Sigmoid colon (tissue), 7 donors: Measurements from ENCODE around the gene GAA. TPM values are rescaled to one million over a fixed set of nuclear protein-coding genes. Genes with fewer than 3 reads are reported as not detected.
A peak's percentile ranks its signal among the peaks of the same experiment; 100 is the strongest.

Source experiments
- DNase-seq: peaks from one replicate; pipeline ENCODE4 v3.0.0-alpha.2; 2019
- H3K27ac ChIP-seq, 4 donors: fragments of 200-600 bp; sonication (generic); one replicate each; pipeline ENCODE4 v1.5.1; 2016 to 2019; ENCODE audit warnings: mild to moderate bottlenecking in 1 of 4
- H3K27me3 ChIP-seq, 3 donors: fragments of 200-600 bp; sonication (generic); one replicate each; pipeline ENCODE4 v1.5.1; 2019; ENCODE audit warnings: mild to moderate bottlenecking in 1 of 3
- H3K36me3 ChIP-seq, 4 donors: fragments of 200-600 bp; sonication (generic); one replicate each; pipeline ENCODE4 v1.5.1; 2016 to 2019
- H3K4me1 ChIP-seq, 4 donors: fragments of 200-600 bp; sonication (generic); one replicate each; pipeline ENCODE4 v1.5.1; 2017 to 2019
- H3K4me3 ChIP-seq, 4 donors: fragments of 200-600 bp; sonication (generic); one replicate each; pipeline ENCODE4 v1.5.1; 2017 to 2019; ENCODE audit warnings: mild to moderate bottlenecking in 2 of 4, moderate library complexity in 1 of 4
- H3K9me3 ChIP-seq, 4 donors: fragments of 200-600 bp in 3 of 4; sonication (generic) in 3 of 4; one replicate each; pipeline versions ENCODE4 v1.5.1 to v1.6.1; 2013 to 2019
- CTCF ChIP-seq, 4 experiments: fragments of 450-650 bp in 3 of 4; fragments of 200-600 bp in 1 of 4; IDR thresholded peaks; one replicate each; pipeline ENCODE4 v1.5.1; 2016 to 2019; ENCODE audit warnings: antibody characterized with exemption in 4 of 4, mild to moderate bottlenecking in 3 of 4, moderate library complexity in 2 of 4
- EP300 ChIP-seq, 4 donors: sonication (generic); formaldehyde crosslinking; IDR thresholded peaks; one replicate each; pipeline ENCODE4 v1.6.1; 2017; ENCODE audit warnings: antibody characterized with exemption in 4 of 4
- POLR2A ChIP-seq, 2 donors: fragments of 450-650 bp; IDR thresholded peaks; one replicate each; pipeline ENCODE4 v1.6.1; 2016; ENCODE audit warnings: antibody characterized with exemption in 2 of 2, mild to moderate bottlenecking in 2 of 2, moderate library complexity in 2 of 2
- POLR2AphosphoS5 ChIP-seq, 4 donors: sonication (generic); formaldehyde crosslinking; IDR thresholded peaks; one replicate each; pipeline ENCODE4 v1.6.1; 2017; ENCODE audit warnings: antibody characterized with exemption in 4 of 4
- WGBS, 2 donors: extraction: QIAGEN DNeasy Blood & Tissue Kit; methylation state at CpG; one replicate each; pipeline ENCODE4 v1.1.7; 2013; 5-methylcytosine and 5-hydroxymethylcytosine counted together
- intact Hi-C: fragments of 100-400 bp; cut with DNase I; formaldehyde crosslinking; loops from one replicate; pipeline ENCODE4 v1.15.1; 2023
- polyA plus RNA-seq, 3 donors: library from polyadenylated mRNA; stranded (reverse); fragments of 200-250 nt; gene quantifications; one replicate each; pipeline ENCODE4 v1.2.3, GENCODE V29; 2013
- total RNA-seq, 4 donors: library from RNA; depleted of rRNA; stranded (reverse); fragments of >200 nt; gene quantifications; one replicate each; pipeline ENCODE4 v1.1.0, GENCODE V29; 2016
- donor health status: healthy with polysubstance abuse.
- donor health status: Bipolar disorder and iron deficiency.
- donor health status: healthy.

Gene GAA
- total and polyA plus RNA-seq, 7 donors = 13.8 to 74.2 (median 38.5) TPM

- Histone ChIP-seq H3K4me1 (no peaks in the 10 kb centered on the region), H3K27ac (no peak overlapping the region), H3K27me3 (peaks cover 0 to 27% (median 0%) of the 10 kb centered on the region in 3 donors), H3K36me3 (peaks cover 0 to 12% (median 8%) of the 10 kb centered on the region in 4 donors), H3K4me3 (no peak overlapping the region), H3K9me3 (no peaks in the 10 kb centered on the region)
- intact Hi-C loops = no loop called here
- DNase-seq = no peak
- TF ChIP-seq POLR2AphosphoS5 (IDR thresholded peaks at IDR 0.05) = no peak
- TF ChIP-seq CTCF (IDR thresholded peaks at IDR 0.05) = no peak
- no peak for TF ChIP-seq POLR2A (IDR thresholded peaks at IDR 0.05)
- no peak for TF ChIP-seq EP300 (IDR thresholded peaks at IDR 0.05)
- 22 to 40% methylated on average over 4 of the region's 4 CpGs for WGBS, 2 donors
Measured at GRCh38 chr17:80129006-80129565, 27.7 kb downstream of the GAA start.

GRCh38 chr17:80130992-80131391, 29.6 kb downstream of the GAA start:
- Histone ChIP-seq H3K27ac (no peak overlapping the region), H3K36me3 (peaks cover under 1 to 30% (median 22%) of the 10 kb centered on the region in 4 donors), H3K9me3 (no peaks in the 10 kb centered on the region), H3K27me3 (peaks cover 0 to 13% (median 0%) of the 10 kb centered on the region in 3 donors), H3K4me3 (no peak overlapping the region), H3K4me1 (no peaks in the 10 kb centered on the region)
- TF ChIP-seq CTCF (IDR thresholded peaks at IDR 0.05) = no peak
- TF ChIP-seq EP300 (IDR thresholded peaks at IDR 0.05) = no peak
- no peak for TF ChIP-seq POLR2A (IDR thresholded peaks at IDR 0.05)
- no peak for TF ChIP-seq POLR2AphosphoS5 (IDR thresholded peaks at IDR 0.05)
- intact Hi-C loops = no loop called here
- WGBS, 2 donors = 85 to 91% methylated on average over 3 of the region's 3 CpGs
- peak; percentile 32 for DNase-seq

- no peak for TF ChIP-seq CTCF (IDR thresholded peaks at IDR 0.05)
- TF ChIP-seq POLR2A (IDR thresholded peaks at IDR 0.05) = no peak
- no peak for TF ChIP-seq EP300 (IDR thresholded peaks at IDR 0.05)
- no peak for TF ChIP-seq POLR2AphosphoS5 (IDR thresholded peaks at IDR 0.05)
- 85 to 91% methylated on average over 5 of the region's 5 CpGs for WGBS, 2 donors
- H3K4me1 ChIP-seq = no peaks in the 10 kb centered on the region
- peaks cover 10 to 51% (median 39%) of the 10 kb centered on the region in 4 donors for H3K36me3 ChIP-seq
- no peak for DNase-seq
- H3K9me3 ChIP-seq = no peaks in the 10 kb centered on the region
- H3K27me3 ChIP-seq = no peaks in the 10 kb centered on the region
- H3K4me3 ChIP-seq = no peak overlapping the region
- H3K27ac ChIP-seq = no peak overlapping the region
- intact Hi-C loops = no loop called here
Measured at GRCh38 chr17:80132906-80133625, 31.7 kb downstream of the GAA start.

GRCh38 chr17:80133626-80133970, 32.2 kb downstream of the GAA start:
- DNase-seq = no peak
- no peaks in the 10 kb centered on the region for H3K4me1 ChIP-seq
- H3K9me3 ChIP-seq = no peaks in the 10 kb centered on the region
- H3K27ac ChIP-seq = no peak overlapping the region
- no peaks in the 10 kb centered on the region for H3K27me3 ChIP-seq
- peaks cover 13 to 56% (median 44%) of the 10 kb centered on the region in 4 donors for H3K36me3 ChIP-seq
- 92 to 97% methylated on average over 6 of the region's 6 CpGs for WGBS, 2 donors
- intact Hi-C loops = no loop called here
- no peak overlapping the region for H3K4me3 ChIP-seq
- TF ChIP-seq CTCF (IDR thresholded peaks at IDR 0.05) = no peak
- no peak for TF ChIP-seq POLR2AphosphoS5 (IDR thresholded peaks at IDR 0.05)
- no peak for TF ChIP-seq EP300 (IDR thresholded peaks at IDR 0.05)
- TF ChIP-seq POLR2A (IDR thresholded peaks at IDR 0.05) = no peak
